Measurements from ENCODE around the gene EGR4. TPM values are rescaled to one million over a fixed set of nuclear protein-coding genes. Genes with fewer than 3 reads are reported as not detected.

The EGR4 gene
- total RNA-seq, 1 experiment from 2014 or later, result not detected

DNA sequence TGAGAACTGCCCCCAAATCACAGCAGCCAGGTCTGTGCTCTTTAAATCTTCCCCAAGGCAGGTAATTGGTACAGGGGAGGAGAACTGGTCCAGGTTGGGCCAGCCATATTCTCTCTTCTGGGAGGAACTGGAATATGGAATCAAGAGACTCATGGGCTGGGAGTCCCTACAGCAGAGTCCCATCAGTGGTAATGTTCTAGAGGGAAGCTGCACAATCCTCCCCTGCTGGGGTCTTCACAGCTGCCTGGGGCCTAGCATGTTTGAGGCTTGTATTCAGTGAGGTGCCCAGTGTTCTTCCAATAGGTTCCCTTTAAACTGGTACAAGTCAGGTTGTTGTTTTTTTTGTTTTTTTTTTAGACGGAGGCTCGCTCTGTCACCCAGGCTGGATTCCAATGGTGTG lies 21.1 kb upstream of the EGR4 start:
- Histone ChIP-seq H4K20me1 (ENCODE audit: low read length) (no peaks in the 10 kb centered on the region), H3K27me3 (ENCODE audit: low read length) (peaks cover 66% of the 10 kb centered on the region), H2AFZ (ENCODE audit: low read length) (no peak overlapping the region), H3K4me1 (ENCODE audit: insufficient read depth, low read length) (no peaks in the 10 kb centered on the region), H3F3A (ENCODE audit: low read length, unreplicated experiment) (no peaks in the 10 kb centered on the region), H3K36me3 (ENCODE audit: low read depth, low read length) (no peaks in the 10 kb centered on the region), H3K9me3 (ENCODE audit: low read length) (no peaks in the 10 kb centered on the region), H3K4me2 (ENCODE audit: low read length) (no peak overlapping the region), H3K9ac (ENCODE audit: low read length) (no peak overlapping the region), H3K27ac (ENCODE audit: low read length) (no peak overlapping the region), H3K4me3 (ENCODE audit: low read length) (no peak overlapping the region), H3K79me2 (ENCODE audit: low read length) (no peaks in the 10 kb centered on the region), H3K9me2 (replicated peaks; ENCODE audit: low read length) (no peaks in the 10 kb centered on the region)
- intact Hi-C loops (cut with micrococcal nuclease), result no loop called here
- POLR2A ChIA-PET (ENCODE audit: unreplicated experiment), result no interaction called here
- BruUV-seq (replicated peaks), result no TSS peak
- DNase-seq (no peak), ATAC-seq (no peak)
- no peak for TF ChIP-seq EZH2 (IDR thresholded peaks at IDR 0.05; ENCODE audit: low read length, unreplicated experiment)
- TF ChIP-seq, protein P1, sequence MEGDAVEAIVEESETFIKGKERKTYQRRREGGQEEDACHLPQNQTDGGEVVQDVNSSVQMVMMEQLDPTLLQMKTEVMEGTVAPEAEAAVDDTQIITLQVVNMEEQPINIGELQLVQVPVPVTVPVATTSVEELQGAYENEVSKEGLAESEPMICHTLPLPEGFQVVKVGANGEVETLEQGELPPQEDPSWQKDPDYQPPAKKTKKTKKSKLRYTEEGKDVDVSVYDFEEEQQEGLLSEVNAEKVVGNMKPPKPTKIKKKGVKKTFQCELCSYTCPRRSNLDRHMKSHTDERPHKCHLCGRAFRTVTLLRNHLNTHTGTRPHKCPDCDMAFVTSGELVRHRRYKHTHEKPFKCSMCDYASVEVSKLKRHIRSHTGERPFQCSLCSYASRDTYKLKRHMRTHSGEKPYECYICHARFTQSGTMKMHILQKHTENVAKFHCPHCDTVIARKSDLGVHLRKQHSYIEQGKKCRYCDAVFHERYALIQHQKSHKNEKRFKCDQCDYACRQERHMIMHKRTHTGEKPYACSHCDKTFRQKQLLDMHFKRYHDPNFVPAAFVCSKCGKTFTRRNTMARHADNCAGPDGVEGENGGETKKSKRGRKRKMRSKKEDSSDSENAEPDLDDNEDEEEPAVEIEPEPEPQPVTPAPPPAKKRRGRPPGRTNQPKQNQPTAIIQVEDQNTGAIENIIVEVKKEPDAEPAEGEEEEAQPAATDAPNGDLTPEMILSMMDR (conservative IDR thresholded peaks at IDR 0.05; ENCODE audit: low read depth, low read length), result no peak
- TF ChIP-seq EZH2phosphoT487 (IDR thresholded peaks at IDR 0.05; ENCODE audit: borderline replicate concordance, low read length), result no peak
- CTCF ChIA-PET, result no interaction called here

DNA sequence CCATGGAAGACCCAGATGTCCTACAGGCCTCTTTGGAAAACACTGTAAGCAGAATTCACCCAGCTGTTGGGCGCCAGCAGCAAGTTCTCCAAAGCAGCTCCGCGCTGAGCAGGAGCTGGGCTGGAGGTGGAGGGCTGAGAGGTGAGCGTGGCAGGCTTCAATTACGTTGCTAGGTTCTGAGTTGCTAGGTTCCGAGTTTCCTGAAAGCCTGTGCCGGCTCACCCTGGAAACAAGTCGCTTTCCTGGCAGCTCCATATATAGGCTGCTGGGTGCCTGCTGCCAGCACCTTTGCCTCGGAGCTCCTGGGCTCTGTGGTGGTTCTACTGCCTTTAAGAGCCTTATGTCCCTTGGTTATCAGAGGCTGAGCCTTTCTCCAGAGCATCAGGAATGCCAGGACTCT lies 14.4 kb upstream of the EGR4 start:
- Histone ChIP-seq H3K4me1 (ENCODE audit: insufficient read depth, low read length) (no peaks in the 10 kb centered on the region), H3K9ac (ENCODE audit: low read length) (no peak overlapping the region), H3F3A (ENCODE audit: low read length, unreplicated experiment) (no peaks in the 10 kb centered on the region), H3K4me3 (ENCODE audit: low read length) (no peak overlapping the region), H3K27ac (ENCODE audit: low read length) (no peak overlapping the region), H4K20me1 (ENCODE audit: low read length) (no peaks in the 10 kb centered on the region), H3K9me2 (replicated peaks; ENCODE audit: low read length) (no peaks in the 10 kb centered on the region), H3K4me2 (ENCODE audit: low read length) (no peak overlapping the region), H3K36me3 (ENCODE audit: low read depth, low read length) (no peaks in the 10 kb centered on the region), H3K27me3 (ENCODE audit: low read length) (peaks cover 60% of the 10 kb centered on the region), H2AFZ (ENCODE audit: low read length) (no peak overlapping the region), H3K9me3 (ENCODE audit: low read length) (no peaks in the 10 kb centered on the region), H3K79me2 (ENCODE audit: low read length) (no peaks in the 10 kb centered on the region)
- POLR2A ChIA-PET (ENCODE audit: unreplicated experiment), result no interaction called here
- TF ChIP-seq EZH2phosphoT487 (IDR thresholded peaks at IDR 0.05; ENCODE audit: borderline replicate concordance, low read length), result no peak
- no TSS peak for BruUV-seq (replicated peaks)
- intact Hi-C loops (cut with micrococcal nuclease), result no loop called here
- CTCF ChIA-PET, result no interaction called here
- DNase-seq, result no peak
- ATAC-seq, result no peak

GRCh38 chr2:73301636-73302035 lies 8.3 kb upstream of the EGR4 start:
- ATAC-seq (no peak), DNase-seq (no peak)
- Histone ChIP-seq H3K27me3 (ENCODE audit: low read length) (peaks cover 85% of the 10 kb centered on the region), H3K9me2 (replicated peaks; ENCODE audit: low read length) (no peaks in the 10 kb centered on the region), H3K9me3 (ENCODE audit: low read length) (no peaks in the 10 kb centered on the region), H3K79me2 (ENCODE audit: low read length) (no peaks in the 10 kb centered on the region), H3F3A (ENCODE audit: low read length, unreplicated experiment) (no peaks in the 10 kb centered on the region), H3K9ac (ENCODE audit: low read length) (no peak overlapping the region), H3K36me3 (ENCODE audit: low read depth, low read length) (no peaks in the 10 kb centered on the region), H3K27ac (ENCODE audit: low read length) (no peak overlapping the region), H3K4me2 (ENCODE audit: low read length) (no peak overlapping the region), H3K4me1 (ENCODE audit: insufficient read depth, low read length) (no peaks in the 10 kb centered on the region), H2AFZ (ENCODE audit: low read length) (no peak overlapping the region), H3K4me3 (ENCODE audit: low read length) (no peak overlapping the region), H4K20me1 (ENCODE audit: low read length) (no peaks in the 10 kb centered on the region)
- ChIA-PET CTCF (no interaction called here), POLR2A (ENCODE audit: unreplicated experiment) (no interaction called here)
- intact Hi-C loops (cut with micrococcal nuclease), result no loop called here
- no TSS peak for BruUV-seq (replicated peaks)
- TF ChIP-seq EZH2 (IDR thresholded peaks at IDR 0.05; ENCODE audit: low read length, unreplicated experiment) (no peak), EZH2phosphoT487 (IDR thresholded peaks at IDR 0.05; ENCODE audit: borderline replicate concordance, low read length) (no peak)
- TF ChIP-seq, protein P1 (conservative IDR thresholded peaks at IDR 0.05; ENCODE audit: low read depth, low read length), result no peak
